NCI-H524 (cell line): ENCODE data around the gene SETD6.

ENCODE experiments used
- DNase-seq, 2 experiments: peaks; one replicate each; lab custom pipeline; 2025; lab: John Stamatoyannopoulos, UW

SETD6 gene

GRCh38 chr16:58507963-58508670, 7.2 kb upstream of the SETD6 start:
- no peak for DNase-seq

GRCh38 chr16:58508671-58509251, 6.6 kb upstream of the SETD6 start:
- no peak for DNase-seq

GRCh38 chr16:58509256-58510096, 5.8 kb upstream of the SETD6 start:
- no peak for DNase-seq

GRCh38 chr16:58510097-58510775, 5.1 kb upstream of the SETD6 start:
- DNase-seq: no peak

GRCh38 chr16:58510776-58511628, 4.3 kb upstream of the SETD6 start:
- no peak for DNase-seq

GRCh38 chr16:58511933-58512815, 3.1 kb upstream of the SETD6 start:
- DNase-seq: peak; percentile 63 to 86

- no peak for DNase-seq
Observed at GRCh38 chr16:58513874-58514273, 1.4 kb upstream of the SETD6 start.

- DNase-seq: peak in 1 of 2 experiments; percentile 28
Observed at GRCh38 chr16:58515871-58516767, 802 bp downstream of the SETD6 start.

- no peak for DNase-seq
Observed at GRCh38 chr16:58516768-58517107, 1.4 kb downstream of the SETD6 start.

GRCh38 chr16:58518083-58518979, 3.0 kb downstream of the SETD6 start:
- DNase-seq: no peak

- no peak for DNase-seq
Observed at GRCh38 chr16:58518980-58519368, 3.7 kb downstream of the SETD6 start.

- no peak for DNase-seq
Observed at GRCh38 chr16:58519707-58520106, 4.4 kb downstream of the SETD6 start.

GRCh38 chr16:58530179-58530578, 14.9 kb downstream of the SETD6 start:
- no peak for DNase-seq

- no peak for DNase-seq
Observed at GRCh38 chr16:58532414-58532813, 17.1 kb downstream of the SETD6 start.

GRCh38 chr16:58533751-58534470, 18.6 kb downstream of the SETD6 start:
- DNase-seq: no peak

GRCh38 chr16:58535100-58535499, 19.8 kb downstream of the SETD6 start:
- DNase-seq: no peak

GRCh38 chr16:58536278-58536677, 21.0 kb downstream of the SETD6 start:
- no peak for DNase-seq
